ENCODE data around the gene S100P. TPM values are rescaled to one million over a fixed set of nuclear protein-coding genes. Genes with fewer than 3 reads are reported as not detected.

The S100P gene
- total RNA-seq, 4 donors from 2014 or later: 1.5 to 3.3 TPM; not detected in 2

- TF ChIP-seq CTCF (IDR thresholded peaks at IDR 0.05) (no peak), POLR2A (IDR thresholded peaks at IDR 0.05) (no peak)
- Histone ChIP-seq H3K4me3 (no peak overlapping the region), H3K36me3 (peaks cover 0 to 13% (median 0%) of the 10 kb centered on the region in 3 donors), H3K27me3 (no peaks in the 10 kb centered on the region), H3K9me3 (no peaks in the 10 kb centered on the region), H3K4me1 (peaks cover 0 to 23% (median 4%) of the 10 kb centered on the region in 4 donors), H3K27ac (peak overlapping the region in 1 of 4 donors; percentile 10)
- peak in 1 of 3 donors; percentile 11 for DNase-seq
Observed at GRCh38 chr4:6699388-6699787, 5.7 kb downstream of the S100P start.

- H3K36me3 ChIP-seq: peaks cover 0 to 13% (median 0%) of the 10 kb centered on the region in 3 donors
Observed at GRCh38 chr4:6699903-6700302, 6.2 kb downstream of the S100P start.

GRCh38 chr4:6701371-6701770, 7.7 kb downstream of the S100P start:
- TF ChIP-seq CTCF (IDR thresholded peaks at IDR 0.05) (peak in 4 of 6 experiments; percentile 26 to 39 (median 30)), POLR2A (IDR thresholded peaks at IDR 0.05) (no peak)
- H3K4me1 ChIP-seq: peaks cover 0 to 13% (median under 1%) of the 10 kb centered on the region in 4 donors
- peak in 1 of 3 donors; percentile 52 for DNase-seq

More at GRCh38 chr4:6699903-6700302, 6.2 kb downstream of the S100P start:
- peak in 1 of 3 donors; percentile 7 for DNase-seq
- Histone ChIP-seq H3K4me1 (peaks cover 0 to 20% (median 4%) of the 10 kb centered on the region in 4 donors), H3K27ac (no peak overlapping the region), H3K9me3 (no peaks in the 10 kb centered on the region), H3K27me3 (no peaks in the 10 kb centered on the region), H3K4me3 (no peak overlapping the region)
- TF ChIP-seq POLR2A (IDR thresholded peaks at IDR 0.05) (no peak), CTCF (IDR thresholded peaks at IDR 0.05) (no peak)

DNA sequence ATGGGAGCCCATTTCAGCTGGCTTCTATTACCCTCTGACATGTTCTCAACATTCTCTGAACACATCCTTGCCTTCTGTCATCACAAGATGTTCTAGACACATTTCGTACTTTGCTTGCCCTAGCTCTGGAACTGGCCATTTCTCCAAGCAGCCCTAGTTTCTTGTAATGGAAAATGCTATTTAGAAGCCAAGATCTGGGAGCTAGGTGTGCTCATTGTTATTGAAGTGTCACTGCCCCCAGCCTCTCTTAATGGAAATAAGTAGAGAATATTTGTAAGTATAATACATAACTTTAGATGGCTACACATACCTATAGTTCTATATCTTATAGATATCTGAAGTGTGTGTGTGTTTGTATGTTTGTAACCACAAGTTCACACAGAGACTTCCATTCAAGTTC, 9.1 kb downstream of the S100P start:
- TF ChIP-seq CTCF (IDR thresholded peaks at IDR 0.05) (no peak), POLR2A (IDR thresholded peaks at IDR 0.05) (no peak)
- no peak for DNase-seq
- H3K4me3 ChIP-seq: no peak overlapping the region
- no peak overlapping the region for H3K27ac ChIP-seq
- no peaks in the 10 kb centered on the region for H3K27me3 ChIP-seq
- peaks cover 0 to 19% (median 4%) of the 10 kb centered on the region in 4 donors for H3K4me1 ChIP-seq
- H3K9me3 ChIP-seq: no peaks in the 10 kb centered on the region
- H3K36me3 ChIP-seq: peaks cover 0 to 13% (median 0%) of the 10 kb centered on the region in 3 donors

More at GRCh38 chr4:6701371-6701770, 7.7 kb downstream of the S100P start:
- no peak overlapping the region for H3K4me3 ChIP-seq
- H3K9me3 ChIP-seq: no peaks in the 10 kb centered on the region
- H3K27me3 ChIP-seq: no peaks in the 10 kb centered on the region
- H3K27ac ChIP-seq: no peak overlapping the region
- peaks cover 0 to 13% (median 0%) of the 10 kb centered on the region in 3 donors for H3K36me3 ChIP-seq

DNA sequence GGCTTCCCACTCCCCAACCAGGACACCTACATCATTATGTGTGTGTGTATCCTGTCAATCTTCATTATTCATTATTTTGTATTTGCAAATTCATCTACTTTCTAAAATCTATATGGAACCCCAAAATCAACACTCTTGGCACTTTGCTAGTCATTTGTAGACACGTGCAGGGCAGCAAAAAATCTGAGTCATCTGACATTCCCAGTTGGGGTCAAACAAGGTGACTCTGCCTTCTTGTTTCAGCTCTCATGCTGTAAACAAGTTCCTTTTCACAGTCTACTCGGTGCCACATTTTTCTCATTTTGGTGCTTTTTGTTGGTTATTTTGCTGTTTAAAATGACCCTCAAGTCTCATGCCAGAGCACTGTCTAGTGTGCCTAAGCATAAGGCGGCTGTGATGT, 10.1 kb downstream of the S100P start:
- no peak for DNase-seq
- Histone ChIP-seq H3K27me3 (no peaks in the 10 kb centered on the region), H3K36me3 (peaks cover 0 to 13% (median 0%) of the 10 kb centered on the region in 3 donors), H3K27ac (no peak overlapping the region), H3K4me3 (no peak overlapping the region), H3K4me1 (peaks cover 0 to 29% (median 7%) of the 10 kb centered on the region in 4 donors), H3K9me3 (no peaks in the 10 kb centered on the region)
- TF ChIP-seq CTCF (IDR thresholded peaks at IDR 0.05) (no peak), POLR2A (IDR thresholded peaks at IDR 0.05) (no peak)
